GM18867 (cell line): Measurements from ENCODE around the gene SCGB1C1.
"Not testable (repeated sequence)": the region's sequence is repeated elsewhere in the genome, so short reads cannot be mapped to it uniquely, and the experiment has no call there.

Experiments used
- ATAC-seq: cut with Tn5 transposase; IDR thresholded peaks from one replicate; pipeline ENCODE4 v1.9.1; 2021; ENCODE audit warnings: mild to moderate bottlenecking, moderate library complexity; ENCODE audit not compliant: unreplicated experiment

The SCGB1C1 gene

GRCh38 chr11:216081-216974 is 23.4 kb downstream of the SCGB1C1 start:
- no peak for ATAC-seq

GRCh38 chr11:217704-218103 is 24.8 kb downstream of the SCGB1C1 start:
- ATAC-seq, result no peak

DNA sequence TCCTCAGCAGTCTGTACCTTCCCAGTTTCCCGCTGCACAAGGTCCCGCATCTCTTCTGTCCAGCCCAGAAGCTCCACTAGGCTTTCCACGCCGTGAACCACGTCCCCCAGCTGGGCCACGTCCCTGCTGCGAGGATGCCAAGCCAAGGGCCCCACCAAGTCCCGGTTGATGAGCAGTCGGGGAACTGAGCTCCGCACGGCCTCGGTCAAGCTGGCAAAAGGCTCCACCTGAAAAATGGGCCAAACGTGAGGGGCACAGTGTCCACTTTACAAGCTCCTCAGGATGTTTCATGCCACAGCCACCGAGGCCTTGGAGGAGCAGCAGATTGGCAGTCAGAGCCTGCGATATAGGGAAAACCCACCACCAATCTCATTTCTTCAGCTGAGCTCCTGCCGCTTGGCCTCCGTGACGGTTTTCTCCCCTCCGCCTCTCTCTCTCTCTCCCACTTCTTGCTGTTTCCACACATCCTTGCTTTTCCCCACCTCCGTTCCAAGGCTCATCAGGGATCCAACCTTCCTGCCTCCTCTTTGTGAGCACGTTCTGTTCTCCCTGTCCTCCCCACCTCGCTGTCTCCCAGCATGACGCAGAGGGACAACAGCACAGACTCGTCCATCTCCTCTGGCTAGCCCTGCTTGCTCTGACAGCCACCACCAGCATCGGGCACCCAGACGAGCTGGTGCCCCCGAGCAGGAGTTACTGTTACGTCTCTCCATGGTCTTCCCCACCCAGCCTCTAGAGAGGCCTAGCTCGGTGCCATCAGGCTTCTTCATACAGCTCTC is 26.1 kb downstream of the SCGB1C1 start:
- ATAC-seq, result no peak

- not testable (repeated sequence) for ATAC-seq
Observed at GRCh38 chr11:220641-221215, 27.9 kb downstream of the SCGB1C1 start.

GRCh38 chr11:221539-221938 is 28.7 kb downstream of the SCGB1C1 start:
- no peak for ATAC-seq

DNA sequence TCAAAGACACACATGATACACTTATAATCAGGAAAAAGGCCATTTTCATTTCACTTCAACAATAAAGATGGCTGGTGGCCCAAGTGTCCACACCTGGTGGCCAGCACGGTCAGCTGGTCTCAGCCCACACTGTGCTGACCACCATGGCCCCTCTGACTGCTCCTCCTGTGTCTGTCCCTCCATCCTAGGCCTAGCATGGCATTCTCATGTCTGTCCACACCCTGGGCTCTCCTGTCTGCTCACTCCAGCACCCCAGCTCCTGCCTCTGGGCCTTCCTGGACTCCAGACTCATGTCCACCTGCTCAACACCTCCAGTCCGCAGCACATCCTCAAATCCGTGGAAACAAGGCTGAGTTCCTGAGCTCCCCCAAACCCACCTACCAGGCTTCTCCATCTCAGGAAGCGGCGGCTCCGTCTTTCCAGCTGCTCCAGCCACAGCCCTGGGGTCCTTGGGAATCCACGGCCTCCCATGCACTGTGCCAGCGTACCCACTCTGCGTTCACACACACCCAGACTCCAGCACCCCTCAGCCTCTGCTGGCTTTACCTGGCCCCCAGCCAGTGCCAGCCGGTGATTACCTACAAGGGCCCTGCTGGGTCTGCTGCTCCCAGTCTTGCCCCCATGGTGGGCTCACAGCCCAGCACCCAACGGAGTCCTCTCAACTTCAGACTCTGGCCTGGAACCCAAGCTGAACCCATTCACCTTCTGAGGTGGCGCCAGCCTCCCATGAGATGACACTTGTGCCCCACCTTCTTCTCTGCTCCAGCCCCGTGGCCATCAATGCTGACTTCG is 29.3 kb downstream of the SCGB1C1 start:
- ATAC-seq, result no peak

DNA sequence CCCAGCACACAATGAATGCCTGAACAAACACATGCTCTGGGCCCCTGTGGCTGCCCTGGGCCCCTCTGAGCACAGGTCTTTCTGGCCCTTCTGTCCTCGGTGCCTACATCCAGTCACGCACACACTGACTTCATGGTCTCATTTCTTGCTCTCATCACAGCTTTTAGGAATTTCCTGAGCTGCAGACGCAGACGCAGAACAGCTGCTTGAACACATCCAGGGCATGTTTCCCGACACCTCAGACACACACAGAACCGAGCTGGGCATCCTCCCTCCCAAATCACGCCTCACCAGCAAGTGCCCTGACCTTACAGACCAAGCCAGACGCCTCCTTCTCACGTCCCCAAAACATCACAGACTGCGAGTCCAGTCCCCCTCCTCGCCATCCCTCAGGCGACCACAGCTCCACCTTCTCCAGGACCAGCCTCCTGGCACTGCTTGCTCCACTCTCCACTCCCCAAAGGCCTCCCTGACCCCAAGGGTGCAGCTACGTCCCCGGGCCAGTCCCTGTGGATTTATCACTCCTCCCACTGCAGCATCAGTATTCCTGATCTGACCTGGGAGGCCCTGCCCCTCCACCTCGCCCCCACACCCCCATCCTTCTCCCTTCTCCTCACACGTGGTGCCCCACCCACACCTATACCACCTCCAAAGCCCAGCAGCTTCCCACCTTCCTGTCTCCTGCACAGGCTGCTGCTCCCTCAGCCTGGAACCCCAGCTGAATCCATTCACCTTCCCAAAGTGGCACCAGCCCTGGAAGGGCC is 30.3 kb downstream of the SCGB1C1 start:
- no peak for ATAC-seq

DNA sequence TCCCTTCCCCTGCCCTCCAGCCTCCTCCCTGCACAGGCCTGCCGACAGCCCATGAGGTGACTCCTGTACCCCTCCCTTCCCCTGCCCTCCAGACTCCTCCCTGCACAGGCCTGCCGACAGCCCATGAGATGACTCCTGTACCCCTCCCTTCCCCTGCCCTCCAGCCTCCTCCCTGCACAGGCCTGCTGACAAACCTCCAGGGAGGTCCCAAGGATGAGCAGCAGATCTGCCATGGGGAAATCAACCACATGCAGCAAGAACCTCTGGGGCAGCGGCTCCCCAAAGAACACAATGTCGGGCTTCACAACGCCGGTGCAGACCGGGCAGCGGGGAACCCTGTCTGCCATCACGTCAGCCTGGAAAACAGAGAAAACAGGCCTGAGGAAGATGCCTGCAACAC is 31.0 kb downstream of the SCGB1C1 start:
- ATAC-seq, result no peak

- no peak for ATAC-seq
Observed at GRCh38 chr11:224424-224823, 31.5 kb downstream of the SCGB1C1 start.

- peak; percentile 59 for ATAC-seq
Observed at GRCh38 chr11:225734-226453, 33.0 kb downstream of the SCGB1C1 start.

DNA sequence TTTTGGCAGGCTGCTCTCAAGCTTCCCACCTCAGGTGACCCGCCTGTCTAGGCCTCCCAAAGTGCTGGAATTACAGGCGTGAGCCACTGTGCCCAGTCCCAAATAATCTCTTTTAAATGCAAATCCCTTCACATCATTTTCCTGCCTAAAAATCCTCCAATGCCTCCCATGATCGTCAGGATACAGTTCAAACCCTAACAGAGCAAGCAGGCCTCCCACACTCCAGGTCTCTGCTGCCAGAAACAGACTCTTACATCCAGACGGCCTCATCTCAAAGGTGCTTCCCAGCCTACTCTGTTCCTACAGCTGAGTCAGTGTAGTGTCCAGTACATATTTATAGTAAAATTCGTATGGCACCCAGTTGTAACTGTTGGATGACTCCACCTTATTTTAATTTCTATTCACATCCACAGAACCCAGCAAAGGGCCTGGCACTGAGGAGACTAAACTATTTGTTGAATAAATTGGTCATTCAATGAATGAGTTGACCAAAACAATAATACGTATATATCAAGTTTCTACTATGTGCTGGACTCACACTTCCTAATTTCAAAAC is 35.0 kb downstream of the SCGB1C1 start:
- no peak for ATAC-seq

DNA sequence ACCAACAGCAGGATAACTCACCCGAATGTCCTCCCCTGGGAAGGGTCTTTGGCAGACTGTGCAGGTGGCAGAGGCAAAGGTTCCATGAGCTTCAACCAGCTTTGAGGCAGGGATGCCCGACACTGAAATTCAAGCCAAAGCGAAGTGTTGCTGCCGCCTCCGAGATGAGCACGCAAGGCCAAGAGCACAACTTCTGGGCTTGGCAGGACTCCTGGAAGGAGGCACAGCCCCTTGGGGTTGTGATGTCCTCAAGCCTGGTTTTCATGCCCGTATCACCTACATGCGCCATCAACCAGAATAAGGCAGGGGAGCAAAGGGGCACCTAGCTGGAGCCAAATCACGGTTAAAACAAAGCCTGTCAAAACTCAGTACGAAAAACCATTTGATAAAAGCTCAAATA is 37.6 kb downstream of the SCGB1C1 start:
- no peak for ATAC-seq

GRCh38 chr11:232783-233565 is 40.1 kb downstream of the SCGB1C1 start:
- no peak for ATAC-seq

GRCh38 chr11:235180-235579 is 42.3 kb downstream of the SCGB1C1 start:
- no peak for ATAC-seq

GRCh38 chr11:235609-235996 is 42.7 kb downstream of the SCGB1C1 start:
- no peak for ATAC-seq

DNA sequence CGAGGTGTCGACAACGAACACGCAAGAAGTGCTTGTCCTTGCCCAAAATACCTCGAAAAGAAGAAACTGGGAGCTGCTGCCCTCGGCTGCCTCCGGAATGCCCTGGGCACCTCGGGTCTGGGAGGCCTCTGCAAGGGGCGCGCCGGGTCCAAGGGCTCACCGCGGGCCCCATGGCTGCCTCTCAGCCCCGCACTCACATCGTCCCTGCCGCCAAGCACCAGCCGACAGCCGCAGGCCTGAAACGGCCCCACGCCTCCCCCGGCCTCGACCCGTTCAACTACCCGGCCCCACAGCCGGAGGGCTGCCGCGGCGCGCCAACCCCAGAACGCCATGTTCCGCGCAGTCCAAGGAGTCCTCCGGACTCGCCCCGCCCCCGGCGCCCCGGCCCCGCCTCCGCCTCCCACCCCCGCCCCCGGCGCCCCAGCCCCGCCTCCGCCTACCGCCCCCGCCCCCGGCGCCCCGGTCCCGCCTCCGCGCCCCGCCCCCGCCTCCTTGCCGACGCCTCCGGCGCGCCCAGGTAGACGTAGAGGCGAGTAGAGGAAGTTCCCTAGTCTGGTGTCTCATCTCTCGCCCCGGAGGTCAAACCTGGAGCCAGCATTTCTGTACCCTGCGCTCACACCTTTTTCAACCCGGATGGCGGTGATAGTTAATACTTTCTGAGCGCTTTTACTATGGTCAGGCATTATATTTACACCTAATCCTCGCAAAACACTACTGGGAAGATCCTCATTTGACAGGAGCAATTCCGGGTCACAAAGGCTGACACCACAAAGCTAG is 43.3 kb downstream of the SCGB1C1 start, which contains the start of gene SIRT3:
SIRT3 (minus strand) TSS at position 346 of the 777 bp plus-strand sequence; CDS start at position 332, 14 bp downstream.
- peak; percentile 74 for ATAC-seq
